SK-N-MC (cell line): ENCODE data around the gene MCOLN1.

Experiments used
- EZH2 ChIP-seq: fragments of 200-600 bp; sonication (generic); IDR thresholded peaks from one replicate; pipeline ENCODE4 v1.6.1; 2017; ENCODE audit warnings: antibody characterized with exemption
- FOXP2 ChIP-seq: optimal IDR thresholded peaks from 2 replicates; pipeline ENCODE3; 2011; ENCODE audit warnings: mild to moderate bottlenecking, moderate library complexity; ENCODE audit not compliant: insufficient read depth; ENCODE audit errors: extremely low read length, control extremely low read depth
- POLR2AphosphoS5 ChIP-seq: IDR thresholded peaks from 2 replicates; pipeline ENCODE4 v1.6.1; 2012; ENCODE audit warnings: mild to moderate bottlenecking, low read depth, low read length, borderline replicate concordance

GRCh38 chr19:7519361-7520130 lies 2.9 kb upstream of the MCOLN1 start:
- TF ChIP-seq EZH2 (no peak), POLR2AphosphoS5 (no peak), FOXP2 (no peak)
